Stimulated activated CD4-positive, alpha-beta T cell treated with anti-CD3 and anti-CD28 coated beads, Interleukin-1b, Interleukin-23, amount 100 ng/mL, for 4 hours (primary cell): ENCODE data around the gene SHMT2.
A peak's percentile ranks its signal among the peaks of the same experiment; 100 is the strongest.

Experiments used
- DNase-seq, 2 donors: peaks; one replicate each; pipeline ENCODE4 v3.0.0-alpha.2; 2020; ENCODE audit warnings: low read depth in 2 of 2

SHMT2 gene

DNA sequence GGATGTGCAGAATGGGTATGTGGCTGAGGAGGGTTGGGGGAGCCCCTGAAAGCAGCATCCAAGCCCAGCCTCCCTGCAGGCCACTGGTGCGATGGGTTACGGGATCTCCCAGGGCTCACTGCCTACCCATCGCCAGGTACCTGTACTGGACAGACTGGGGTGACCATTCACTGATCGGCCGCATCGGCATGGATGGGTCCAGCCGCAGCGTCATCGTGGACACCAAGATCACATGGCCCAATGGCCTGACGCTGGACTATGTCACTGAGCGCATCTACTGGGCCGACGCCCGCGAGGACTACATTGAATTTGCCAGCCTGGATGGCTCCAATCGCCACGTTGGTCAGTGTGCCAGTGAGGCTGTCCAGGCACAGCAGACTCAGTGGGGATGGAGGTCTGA lies 31.2 kb upstream of the SHMT2 start:
- no peak for DNase-seq

DNA sequence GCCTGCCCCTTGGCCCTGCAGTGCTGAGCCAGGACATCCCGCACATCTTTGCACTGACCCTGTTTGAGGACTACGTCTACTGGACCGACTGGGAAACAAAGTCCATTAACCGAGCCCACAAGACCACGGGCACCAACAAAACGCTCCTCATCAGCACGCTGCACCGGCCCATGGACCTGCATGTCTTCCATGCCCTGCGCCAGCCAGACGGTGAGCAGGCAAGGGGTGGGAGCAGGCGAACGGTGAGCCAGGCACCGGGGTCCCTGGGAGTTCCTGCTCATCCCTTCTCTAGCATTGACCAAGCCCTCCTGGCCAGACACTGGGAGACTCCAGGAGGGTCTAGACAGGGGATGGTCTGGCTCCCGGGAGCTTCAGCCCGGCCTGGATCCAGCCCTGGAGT lies 30.3 kb upstream of the SHMT2 start:
- no peak for DNase-seq

DNA sequence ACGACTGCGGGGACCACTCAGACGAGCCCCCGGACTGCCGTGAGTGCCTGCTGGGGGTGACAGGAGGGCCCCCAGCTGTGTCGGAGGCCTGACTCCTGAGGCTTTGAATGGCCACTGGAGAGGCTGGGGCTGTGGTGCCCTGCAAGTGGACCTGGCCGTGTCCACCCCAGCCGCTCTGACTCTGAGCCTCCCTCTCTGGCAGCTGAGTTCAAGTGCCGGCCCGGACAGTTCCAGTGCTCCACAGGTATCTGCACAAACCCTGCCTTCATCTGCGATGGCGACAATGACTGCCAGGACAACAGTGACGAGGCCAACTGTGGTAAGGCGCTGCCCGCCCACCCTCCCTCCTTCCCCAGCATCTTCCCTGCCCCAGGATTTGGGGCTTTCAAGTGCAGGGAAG lies 29.0 kb upstream of the SHMT2 start:
- no peak for DNase-seq

DNA sequence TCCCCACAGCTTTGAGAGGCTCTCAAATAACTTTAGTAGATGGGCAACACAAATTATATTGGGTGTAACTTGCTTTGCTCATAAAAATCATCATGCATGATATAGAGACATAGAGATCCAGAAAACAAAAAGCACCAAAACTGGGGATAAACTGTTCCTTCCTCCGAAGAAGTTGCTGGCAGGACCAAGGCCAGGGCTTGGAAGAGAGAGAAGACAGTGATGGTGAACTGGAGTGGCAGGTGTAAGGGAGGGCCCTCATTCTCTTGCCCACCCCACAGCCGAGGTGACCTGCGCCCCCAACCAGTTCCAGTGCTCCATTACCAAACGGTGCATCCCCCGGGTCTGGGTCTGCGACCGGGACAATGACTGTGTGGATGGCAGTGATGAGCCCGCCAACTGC lies 28.3 kb upstream of the SHMT2 start:
- DNase-seq, result no peak

DNA sequence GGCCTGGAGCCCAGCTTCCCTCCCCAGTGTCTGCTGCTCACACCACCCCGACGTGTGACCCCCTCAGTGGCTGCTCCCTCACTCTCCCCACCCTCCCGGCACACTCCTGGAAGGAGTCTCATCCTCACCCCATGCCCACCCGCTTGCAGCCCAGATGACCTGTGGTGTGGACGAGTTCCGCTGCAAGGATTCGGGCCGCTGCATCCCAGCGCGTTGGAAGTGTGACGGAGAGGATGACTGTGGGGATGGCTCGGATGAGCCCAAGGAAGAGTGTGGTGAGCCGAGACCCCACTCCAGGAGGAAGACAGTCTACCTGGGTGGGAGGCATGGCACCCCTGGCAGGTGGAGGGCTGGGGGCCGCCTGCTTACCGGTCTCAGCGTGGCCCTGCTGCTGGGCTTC lies 27.9 kb upstream of the SHMT2 start:
- no peak for DNase-seq

DNA sequence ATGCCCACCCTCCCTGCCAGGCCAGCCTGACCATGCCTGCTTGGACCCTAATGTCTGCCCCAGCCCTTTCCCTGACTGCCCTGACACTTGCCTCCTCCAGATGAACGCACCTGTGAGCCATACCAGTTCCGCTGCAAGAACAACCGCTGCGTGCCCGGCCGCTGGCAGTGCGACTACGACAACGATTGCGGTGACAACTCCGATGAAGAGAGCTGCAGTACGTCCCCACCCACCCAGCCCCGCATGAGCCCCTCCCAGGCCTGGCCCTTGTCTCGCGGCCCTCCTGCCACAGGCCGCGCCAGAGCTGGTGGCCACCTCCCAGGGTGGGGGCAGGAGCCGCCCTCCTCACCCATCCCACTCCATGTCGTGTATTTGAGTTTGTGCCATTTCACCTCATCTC lies 27.2 kb upstream of the SHMT2 start:
- DNase-seq, result no peak

DNA sequence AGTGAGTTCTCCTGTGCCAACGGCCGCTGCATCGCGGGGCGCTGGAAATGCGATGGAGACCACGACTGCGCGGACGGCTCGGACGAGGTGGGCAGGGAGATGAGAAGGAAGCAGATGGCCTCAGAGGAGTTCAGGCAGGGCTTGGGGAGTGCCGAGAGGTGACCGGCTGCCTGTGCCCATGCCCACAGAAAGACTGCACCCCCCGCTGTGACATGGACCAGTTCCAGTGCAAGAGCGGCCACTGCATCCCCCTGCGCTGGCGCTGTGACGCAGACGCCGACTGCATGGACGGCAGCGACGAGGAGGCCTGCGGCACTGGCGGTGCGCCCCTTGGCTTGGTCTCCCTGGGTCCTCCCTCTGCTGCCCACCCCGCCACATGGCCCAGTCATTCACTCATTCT lies 26.3 kb upstream of the SHMT2 start:
- DNase-seq, result no peak

DNA sequence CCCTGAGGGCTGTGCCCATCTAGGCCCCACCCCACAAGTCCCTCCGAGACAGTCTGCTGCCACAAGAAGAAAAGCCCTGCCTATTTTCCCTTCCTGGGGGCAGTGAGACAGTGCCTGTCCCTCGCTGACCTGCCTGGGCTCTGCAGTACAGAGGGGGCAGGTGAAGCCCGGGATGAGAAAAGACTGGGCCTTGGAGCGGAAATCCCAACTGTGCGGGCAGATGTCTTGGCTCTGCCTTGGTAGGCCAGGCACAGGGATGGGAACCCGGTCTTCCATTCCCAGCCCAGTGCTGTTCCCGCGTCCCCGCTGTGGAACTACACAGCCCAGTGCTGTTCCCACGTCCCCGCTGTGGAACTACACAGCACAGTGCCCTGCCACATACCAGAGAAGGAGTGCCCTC lies 25.7 kb upstream of the SHMT2 start:
- DNase-seq, result no peak

DNA sequence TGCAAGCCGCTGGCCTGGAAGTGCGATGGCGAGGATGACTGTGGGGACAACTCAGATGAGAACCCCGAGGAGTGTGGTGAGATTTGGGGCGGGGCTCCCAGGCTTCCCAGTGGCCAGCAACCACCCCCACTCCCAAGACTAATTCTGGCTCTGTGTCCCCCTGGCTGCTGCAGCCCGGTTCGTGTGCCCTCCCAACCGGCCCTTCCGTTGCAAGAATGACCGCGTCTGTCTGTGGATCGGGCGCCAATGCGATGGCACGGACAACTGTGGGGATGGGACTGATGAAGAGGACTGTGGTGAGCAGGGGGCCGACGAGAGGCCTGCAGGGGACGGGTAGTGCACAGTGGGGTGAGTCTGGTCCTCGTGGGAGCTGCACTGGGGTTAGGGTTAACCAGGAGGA lies 25.1 kb upstream of the SHMT2 start:
- no peak for DNase-seq

DNA sequence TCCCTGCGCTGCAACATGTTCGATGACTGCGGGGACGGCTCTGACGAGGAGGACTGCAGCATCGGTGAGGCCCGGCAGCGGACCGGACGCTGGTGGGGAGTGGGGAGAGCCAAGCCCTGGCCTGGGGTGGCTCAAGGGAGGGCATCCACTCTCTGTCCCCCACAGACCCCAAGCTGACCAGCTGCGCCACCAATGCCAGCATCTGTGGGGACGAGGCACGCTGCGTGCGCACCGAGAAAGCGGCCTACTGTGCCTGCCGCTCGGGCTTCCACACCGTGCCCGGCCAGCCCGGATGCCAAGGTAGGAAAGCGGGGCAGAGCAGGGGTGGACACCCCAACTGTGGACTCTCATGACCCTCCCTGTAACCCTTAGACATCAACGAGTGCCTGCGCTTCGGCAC lies 24.3 kb upstream of the SHMT2 start:
- DNase-seq, result no peak

DNA sequence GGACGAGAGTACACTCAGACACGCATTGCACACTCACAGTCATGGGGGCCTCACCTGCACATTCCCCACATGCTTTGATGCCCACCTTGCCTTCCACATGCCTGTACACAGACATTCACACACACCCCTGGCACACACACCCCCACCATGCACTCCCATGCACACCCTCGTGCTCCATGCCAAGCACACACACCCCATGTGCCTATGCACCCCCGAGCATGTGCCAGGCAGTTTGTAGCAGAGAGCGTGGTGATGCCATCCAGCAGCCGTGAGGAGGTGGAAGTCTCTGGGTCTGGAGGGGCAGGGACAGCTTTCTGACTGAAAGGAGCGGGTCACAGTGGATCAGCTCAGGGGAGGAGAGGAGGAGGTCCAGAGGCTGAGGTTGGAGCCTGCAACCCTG lies 23.6 kb upstream of the SHMT2 start:
- no peak for DNase-seq

DNA sequence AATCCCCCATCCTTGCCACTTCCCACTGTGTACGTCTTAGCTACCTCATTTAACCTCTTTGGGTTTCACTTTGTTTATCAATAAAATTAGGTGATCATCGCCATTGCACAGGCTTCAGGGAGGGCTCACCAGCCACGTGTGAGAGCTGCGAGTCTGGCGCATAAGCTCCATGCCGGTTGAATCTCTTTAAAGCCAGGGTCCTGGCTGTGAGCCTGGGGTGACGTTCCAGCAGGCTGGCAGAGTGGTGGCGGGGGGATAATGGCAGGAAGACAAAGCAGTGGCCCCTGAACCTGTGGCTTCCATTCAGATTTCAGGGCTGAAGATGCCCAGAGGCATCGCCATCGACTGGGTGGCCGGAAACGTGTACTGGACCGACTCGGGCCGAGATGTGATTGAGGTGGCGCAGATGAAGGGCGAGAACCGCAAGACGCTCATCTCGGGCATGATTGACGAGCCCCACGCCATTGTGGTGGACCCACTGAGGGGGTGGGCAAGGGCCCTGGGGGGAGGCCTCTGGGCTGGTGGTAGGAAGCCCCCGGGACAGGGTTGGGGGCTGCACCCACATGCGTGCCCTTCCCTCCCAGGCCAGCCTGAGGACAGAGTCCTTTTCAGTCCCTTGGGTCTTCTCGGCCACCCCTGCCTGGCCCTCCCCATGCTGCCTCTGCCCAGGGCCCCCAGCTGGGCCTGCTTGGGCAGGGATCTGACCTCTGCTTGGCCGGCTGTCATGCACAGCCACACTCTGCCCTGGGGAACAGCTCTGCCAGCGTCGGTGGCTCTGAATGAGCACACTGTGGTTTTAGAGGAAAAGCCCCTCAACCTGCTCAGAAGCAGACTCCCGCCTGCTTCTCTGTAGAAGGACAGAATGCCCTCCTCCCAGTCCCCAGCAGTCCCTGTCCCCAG lies 21.5 kb upstream of the SHMT2 start:
- DNase-seq, result no peak

DNA sequence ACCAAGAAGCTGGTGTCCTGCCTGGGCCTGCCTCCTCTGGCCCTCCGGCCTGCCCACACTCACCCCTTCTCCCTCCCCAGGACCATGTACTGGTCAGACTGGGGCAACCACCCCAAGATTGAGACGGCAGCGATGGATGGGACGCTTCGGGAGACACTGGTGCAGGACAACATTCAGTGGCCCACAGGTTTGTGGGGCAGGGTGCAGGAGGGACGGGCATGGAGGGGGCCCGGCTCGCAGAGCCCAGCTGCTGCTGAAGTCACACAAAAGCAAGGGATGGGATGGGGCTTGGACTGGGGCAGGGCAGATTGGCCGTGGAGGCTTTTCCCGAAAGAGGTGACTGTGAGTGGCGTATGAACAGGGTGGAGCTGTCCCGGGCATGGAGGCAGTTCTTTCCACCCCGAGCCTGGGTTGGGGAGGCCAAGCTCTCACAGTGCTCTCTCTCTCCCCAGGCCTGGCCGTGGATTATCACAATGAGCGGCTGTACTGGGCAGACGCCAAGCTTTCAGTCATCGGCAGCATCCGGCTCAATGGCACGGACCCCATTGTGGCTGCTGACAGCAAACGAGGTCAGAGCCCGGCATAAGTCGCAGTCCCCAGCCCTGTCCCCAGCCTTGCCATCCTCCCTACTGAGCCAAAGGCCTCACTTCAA lies 20.8 kb upstream of the SHMT2 start:
- no peak for DNase-seq

DNA sequence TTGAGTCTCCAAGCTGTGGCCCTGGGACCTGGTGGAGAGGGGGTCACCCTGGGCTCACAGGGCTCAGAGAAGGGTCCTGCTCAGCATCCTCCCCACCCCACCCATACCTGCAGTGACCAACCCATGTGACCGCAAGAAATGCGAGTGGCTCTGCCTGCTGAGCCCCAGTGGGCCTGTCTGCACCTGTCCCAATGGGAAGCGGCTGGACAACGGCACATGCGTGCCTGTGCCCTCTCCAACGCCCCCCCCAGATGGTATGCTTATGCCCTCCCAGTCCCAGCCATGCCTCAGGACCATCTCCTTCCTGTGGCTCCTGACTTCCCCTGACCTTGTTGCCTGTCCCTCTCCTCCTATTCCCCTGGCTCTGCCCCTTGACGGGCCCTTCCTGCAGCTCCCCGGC lies 19.6 kb upstream of the SHMT2 start:
- DNase-seq, result no peak

DNA sequence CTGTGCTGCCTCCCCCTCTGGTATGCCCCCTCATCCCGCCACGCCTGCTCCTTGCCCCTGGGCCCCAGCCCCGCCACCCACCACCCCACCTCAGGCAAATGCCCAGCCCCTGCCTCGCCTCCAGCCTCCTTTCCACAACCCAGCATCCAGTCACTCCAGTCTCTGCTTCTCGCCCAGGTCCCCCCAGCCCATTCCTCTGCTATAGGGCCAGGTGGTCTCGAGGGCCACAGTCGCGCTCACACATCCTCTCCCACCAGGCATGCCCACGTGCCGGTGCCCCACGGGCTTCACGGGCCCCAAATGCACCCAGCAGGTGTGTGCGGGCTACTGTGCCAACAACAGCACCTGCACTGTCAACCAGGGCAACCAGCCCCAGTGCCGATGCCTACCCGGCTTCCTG lies 19.1 kb upstream of the SHMT2 start:
- no peak for DNase-seq

DNA sequence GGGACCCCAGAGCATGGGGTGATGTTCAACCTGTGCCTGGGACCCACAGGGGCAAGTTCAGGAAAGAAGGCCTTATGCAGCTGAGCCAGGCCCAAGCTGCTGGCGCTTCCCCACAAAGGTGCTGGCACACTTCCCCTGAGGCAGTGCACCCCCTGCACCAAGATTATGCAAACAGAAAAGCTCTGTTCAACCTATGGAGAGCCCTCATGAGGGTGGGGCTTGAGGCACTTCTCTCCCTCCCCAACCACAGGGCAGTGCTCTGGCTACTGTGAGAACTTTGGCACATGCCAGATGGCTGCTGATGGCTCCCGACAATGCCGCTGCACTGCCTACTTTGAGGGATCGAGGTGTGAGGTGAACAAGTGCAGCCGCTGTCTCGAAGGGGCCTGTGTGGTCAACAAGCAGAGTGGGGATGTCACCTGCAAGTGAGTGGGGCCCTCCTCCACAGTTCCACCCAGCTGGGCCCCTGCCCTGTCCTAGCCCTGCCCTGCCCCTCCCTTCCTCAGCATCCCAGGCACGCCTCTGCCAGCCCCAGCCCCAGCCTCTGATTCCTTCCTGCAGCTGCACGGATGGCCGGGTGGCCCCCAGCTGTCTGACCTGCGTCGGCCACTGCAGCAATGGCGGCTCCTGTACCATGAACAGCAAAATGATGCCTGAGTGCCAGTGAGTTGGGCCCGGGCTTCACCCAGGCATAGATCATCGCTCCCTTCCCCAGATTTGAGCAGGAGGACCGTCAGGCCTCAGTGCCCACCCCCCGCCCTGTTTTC lies 18.4 kb upstream of the SHMT2 start:
- DNase-seq, result no peak

DNA sequence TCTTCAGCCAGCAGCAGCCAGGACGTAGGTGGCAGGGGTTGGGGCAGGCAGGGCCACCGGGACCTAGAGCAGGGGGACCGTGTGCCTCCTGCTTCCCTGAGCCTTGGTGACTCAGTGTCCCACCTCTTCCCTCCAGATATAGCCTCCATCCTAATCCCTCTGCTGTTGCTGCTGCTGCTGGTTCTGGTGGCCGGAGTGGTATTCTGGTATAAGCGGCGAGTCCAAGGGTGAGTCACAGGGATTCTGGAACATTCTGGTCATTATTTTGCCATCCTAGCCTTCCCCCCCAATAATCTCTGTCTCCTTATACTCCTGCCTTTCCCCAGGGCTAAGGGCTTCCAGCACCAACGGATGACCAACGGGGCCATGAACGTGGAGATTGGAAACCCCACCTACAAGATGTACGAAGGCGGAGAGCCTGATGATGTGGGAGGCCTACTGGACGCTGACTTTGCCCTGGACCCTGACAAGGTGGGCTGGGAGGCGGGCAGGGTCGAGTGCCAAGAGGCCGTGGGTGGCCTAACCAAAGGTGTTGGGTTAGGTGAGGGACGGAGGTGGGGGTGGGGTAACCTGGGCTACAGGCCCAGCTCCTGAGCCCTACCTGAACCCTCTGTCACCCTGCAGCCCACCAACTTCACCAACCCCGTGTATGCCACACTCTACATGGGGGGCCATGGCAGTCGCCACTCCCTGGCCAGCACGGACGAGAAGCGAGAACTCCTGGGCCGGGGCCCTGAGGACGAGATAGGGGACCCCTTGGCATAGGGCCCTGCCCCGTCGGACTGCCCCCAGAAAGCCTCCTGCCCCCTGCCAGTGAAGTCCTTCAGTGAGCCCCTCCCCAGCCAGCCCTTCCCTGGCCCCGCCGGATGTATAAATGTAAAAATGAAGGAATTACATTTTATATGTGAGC lies 17.5 kb upstream of the SHMT2 start:
- no peak for DNase-seq

DNA sequence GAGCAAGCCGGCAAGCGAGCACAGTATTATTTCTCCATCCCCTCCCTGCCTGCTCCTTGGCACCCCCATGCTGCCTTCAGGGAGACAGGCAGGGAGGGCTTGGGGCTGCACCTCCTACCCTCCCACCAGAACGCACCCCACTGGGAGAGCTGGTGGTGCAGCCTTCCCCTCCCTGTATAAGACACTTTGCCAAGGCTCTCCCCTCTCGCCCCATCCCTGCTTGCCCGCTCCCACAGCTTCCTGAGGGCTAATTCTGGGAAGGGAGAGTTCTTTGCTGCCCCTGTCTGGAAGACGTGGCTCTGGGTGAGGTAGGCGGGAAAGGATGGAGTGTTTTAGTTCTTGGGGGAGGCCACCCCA lies 16.8 kb upstream of the SHMT2 start:
- DNase-seq, result no peak

DNA sequence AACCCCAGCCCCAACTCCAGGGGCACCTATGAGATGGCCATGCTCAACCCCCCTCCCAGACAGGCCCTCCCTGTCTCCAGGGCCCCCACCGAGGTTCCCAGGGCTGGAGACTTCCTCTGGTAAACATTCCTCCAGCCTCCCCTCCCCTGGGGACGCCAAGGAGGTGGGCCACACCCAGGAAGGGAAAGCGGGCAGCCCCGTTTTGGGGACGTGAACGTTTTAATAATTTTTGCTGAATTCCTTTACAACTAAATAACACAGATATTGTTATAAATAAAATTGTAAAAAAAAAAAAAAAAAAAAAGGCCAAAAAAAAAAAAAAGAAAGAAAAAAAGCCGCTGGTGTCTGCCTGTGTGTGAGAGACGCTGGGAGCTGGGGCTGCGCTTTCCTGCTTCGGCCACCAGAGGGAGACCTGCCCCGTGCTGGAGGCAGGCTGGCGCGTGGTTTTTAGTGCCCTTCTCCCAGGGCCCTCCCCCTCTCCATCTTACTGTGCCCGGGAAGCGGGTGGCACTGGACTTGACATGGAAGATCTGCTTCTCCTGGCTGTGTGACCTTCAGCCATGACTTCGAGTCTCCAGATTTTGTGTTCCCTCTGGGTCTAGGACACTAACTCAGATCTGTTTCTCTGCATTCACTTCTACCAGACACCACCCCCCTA lies 16.3 kb upstream of the SHMT2 start:
- DNase-seq, result peak; percentile 78 to 82

DNA sequence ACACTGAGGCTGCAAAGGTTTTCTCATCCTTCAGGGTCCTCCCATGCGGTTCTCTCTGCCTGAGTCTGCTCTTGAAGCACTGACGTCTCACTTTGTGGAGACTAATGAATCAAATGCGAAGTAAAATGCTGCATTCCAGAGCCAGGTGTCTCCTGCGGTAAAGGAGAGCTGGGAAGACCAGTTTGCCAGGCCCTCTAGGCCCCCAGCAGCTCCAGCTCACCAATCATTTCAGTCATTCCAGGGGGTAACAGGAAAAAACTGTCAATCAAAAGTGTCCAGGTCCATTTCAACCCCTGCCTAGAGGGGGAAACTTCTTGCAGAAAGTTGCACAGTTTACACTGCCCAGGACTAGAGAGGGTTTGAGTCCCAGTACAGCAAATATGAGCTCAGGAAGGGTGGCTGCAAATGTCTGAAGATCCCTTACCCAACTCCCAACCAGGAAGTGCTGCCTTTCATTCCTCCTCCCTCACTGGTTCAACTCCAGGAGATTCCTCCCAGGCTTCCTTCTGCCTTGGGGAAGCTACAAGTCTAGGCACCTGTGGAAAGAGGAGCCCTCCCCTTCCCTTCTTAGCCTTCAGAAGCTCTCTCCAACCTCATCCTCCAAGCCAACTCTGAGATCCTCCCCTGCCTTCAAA lies 15.6 kb upstream of the SHMT2 start:
- DNase-seq, result no peak

DNA sequence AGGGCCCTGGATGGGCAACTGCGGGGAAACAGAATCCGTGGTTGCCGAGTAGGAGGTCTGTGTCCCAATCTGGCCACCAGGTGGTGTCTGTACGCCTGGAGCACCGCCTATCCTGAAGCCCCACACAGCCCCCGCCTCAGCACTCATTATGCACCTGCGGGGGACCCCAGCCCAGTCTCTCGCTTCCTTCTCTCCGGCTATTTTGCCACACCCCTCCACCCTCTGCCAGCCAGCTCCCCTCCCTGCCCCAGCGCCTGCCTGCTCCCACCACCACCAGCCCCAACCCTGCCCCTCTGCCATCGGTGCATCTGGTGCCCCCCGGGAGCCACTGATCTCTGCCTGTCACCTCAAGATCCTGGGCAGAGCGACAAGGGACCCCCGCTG lies 15.1 kb upstream of the SHMT2 start:
- peak; percentile 57 to 62 for DNase-seq
